Duodenal mucosa (tissue), 2 donors: ENCODE measurements around the gene RILP.
A peak's percentile ranks its signal among the peaks of the same experiment; 100 is the strongest.

ENCODE experiments used
- H3K27ac ChIP-seq: one replicate; pipeline ENCODE4 v1.7.0; 2013; ENCODE audit warnings: low read depth, low read length
- H3K27me3 ChIP-seq, 2 donors: one replicate each; pipeline ENCODE4 v1.7.0; 2013; ENCODE audit warnings: low read length in 2 of 2, control low read depth in 1 of 2; ENCODE audit not compliant: insufficient read depth in 2 of 2, control insufficient read depth in 1 of 2
- H3K36me3 ChIP-seq, 2 donors: one replicate each; pipeline ENCODE4 v1.7.0; 2013; ENCODE audit warnings: low read length in 2 of 2, control low read depth in 1 of 2; ENCODE audit not compliant: insufficient read depth in 2 of 2, control insufficient read depth in 1 of 2
- H3K4me1 ChIP-seq, 2 donors: one replicate each; pipeline ENCODE4 v1.7.0; 2013; ENCODE audit warnings: low read length in 2 of 2, control low read depth in 1 of 2; ENCODE audit not compliant: insufficient read depth in 2 of 2, control insufficient read depth in 1 of 2
- H3K4me3 ChIP-seq, 2 donors: one replicate each; pipeline ENCODE4 v1.7.0; 2013; ENCODE audit warnings: low read length in 2 of 2, low read depth in 1 of 2
- H3K9ac ChIP-seq, 2 donors: one replicate each; pipeline ENCODE4 v1.7.0; 2013; ENCODE audit warnings: low read length in 2 of 2, low read depth in 1 of 2
- H3K9me3 ChIP-seq, 2 donors: one replicate each; pipeline ENCODE4 v1.7.0; 2013; ENCODE audit warnings: low read length in 2 of 2, control low read depth in 1 of 2; ENCODE audit not compliant: control insufficient read depth in 1 of 2

RILP gene

GRCh38 chr17:1648173-1648962 lies 1.3 kb downstream of the RILP start:
- Histone ChIP-seq H3K9me3 (no peaks in the 10 kb centered on the region), H3K9ac (peak overlapping the region; percentile 61 to 86), H3K27ac (peak overlapping the region; percentile 78), H3K27me3 (no peaks in the 10 kb centered on the region), H3K4me1 (peaks cover 37 to 58% of the 10 kb centered on the region in 2 donors), H3K36me3 (peaks cover 16 to 40% of the 10 kb centered on the region in 2 donors), H3K4me3 (peak overlapping the region; percentile 78 to 79)

GRCh38 chr17:1647802-1648171 lies 1.9 kb downstream of the RILP start:
- Histone ChIP-seq H3K27ac (peak overlapping the region; percentile 78), H3K4me3 (peak overlapping the region; percentile 78 to 79), H3K9me3 (no peaks in the 10 kb centered on the region), H3K27me3 (no peaks in the 10 kb centered on the region), H3K36me3 (peaks cover 13 to 34% of the 10 kb centered on the region in 2 donors), H3K9ac (peak overlapping the region; percentile 61 to 86), H3K4me1 (peaks cover 37 to 58% of the 10 kb centered on the region in 2 donors)

- Histone ChIP-seq H3K4me1 (peaks cover 36 to 56% of the 10 kb centered on the region in 2 donors), H3K27me3 (no peaks in the 10 kb centered on the region), H3K4me3 (no peak overlapping the region), H3K27ac (no peak overlapping the region), H3K9me3 (no peaks in the 10 kb centered on the region), H3K36me3 (peaks cover 10 to 20% of the 10 kb centered on the region in 2 donors), H3K9ac (no peak overlapping the region)
Measured at GRCh38 chr17:1646199-1646875, 3.3 kb downstream of the RILP start.

- no peaks in the 10 kb centered on the region for H3K9me3 ChIP-seq
- peaks cover 3 to 11% of the 10 kb centered on the region in 2 donors for H3K36me3 ChIP-seq
- H3K27me3 ChIP-seq = no peaks in the 10 kb centered on the region
- H3K27ac ChIP-seq = peak within 1 kb of the TSS; percentile 23
- H3K4me1 ChIP-seq = peaks cover 28 to 48% of the 10 kb centered on the region in 2 donors
- H3K9ac ChIP-seq = peak within 1 kb of the TSS; percentile 19 to 57
- peak within 1 kb of the TSS; percentile 43 to 62 for H3K4me3 ChIP-seq
Measured at GRCh38 chr17:1645207-1646171, 4.2 kb downstream of the RILP start, which contains the start of gene SCARF1. Gene SCARF1 (minus strand): TSS chr17:1645732. CDS start chr17:1645697, 35 bp downstream.

GRCh38 chr17:1644493-1645206 lies 5.0 kb downstream of the RILP start:
- H3K9ac ChIP-seq = peak overlapping the region; percentile 19 to 57
- no peaks in the 10 kb centered on the region for H3K9me3 ChIP-seq
- H3K27ac ChIP-seq = peak overlapping the region; percentile 23
- H3K36me3 ChIP-seq = peaks cover 3 to 11% of the 10 kb centered on the region in 2 donors
- H3K4me3 ChIP-seq = peak overlapping the region; percentile 43 to 62
- H3K4me1 ChIP-seq = peaks cover 21 to 43% of the 10 kb centered on the region in 2 donors
- no peaks in the 10 kb centered on the region for H3K27me3 ChIP-seq

- no peaks in the 10 kb centered on the region for H3K9me3 ChIP-seq
- H3K4me1 ChIP-seq = peaks cover 21 to 43% of the 10 kb centered on the region in 2 donors
- H3K36me3 ChIP-seq = peaks cover 3 to 11% of the 10 kb centered on the region in 2 donors
- peak overlapping the region; percentile 56 to 62 for H3K4me3 ChIP-seq
- H3K27me3 ChIP-seq = no peaks in the 10 kb centered on the region
- H3K9ac ChIP-seq = peak overlapping the region in 1 of 2 donors; percentile 57
- peak overlapping the region; percentile 30 for H3K27ac ChIP-seq
Measured at GRCh38 chr17:1643999-1644492, 5.6 kb downstream of the RILP start.

- peaks cover 21 to 41% of the 10 kb centered on the region in 2 donors for H3K4me1 ChIP-seq
- no peak overlapping the region for H3K27ac ChIP-seq
- H3K4me3 ChIP-seq = peak overlapping the region; percentile 56 to 62
Measured at GRCh38 chr17:1643293-1643998, 6.2 kb downstream of the RILP start.

GRCh38 chr17:1641065-1641403 lies 8.6 kb downstream of the RILP start:
- Histone ChIP-seq H3K27ac (no peak overlapping the region), H3K4me3 (no peak overlapping the region), H3K27me3 (no peaks in the 10 kb centered on the region), H3K9ac (no peak overlapping the region), H3K9me3 (no peaks in the 10 kb centered on the region), H3K36me3 (peaks cover 0 to 2% of the 10 kb centered on the region in 2 donors), H3K4me1 (peaks cover 8 to 23% of the 10 kb centered on the region in 2 donors)

More at GRCh38 chr17:1643293-1643998, 6.2 kb downstream of the RILP start:
- no peaks in the 10 kb centered on the region for H3K27me3 ChIP-seq
- H3K36me3 ChIP-seq = peaks cover 3 to 11% of the 10 kb centered on the region in 2 donors
- peak overlapping the region in 1 of 2 donors; percentile 57 for H3K9ac ChIP-seq
- H3K9me3 ChIP-seq = no peaks in the 10 kb centered on the region
